ENCODE measurements around the gene COL1A1. TPM values are rescaled to one million over a fixed set of nuclear protein-coding genes. Genes with fewer than 3 reads are reported as not detected.

Gene COL1A1
- total and polyA plus RNA-seq, 4 donors = 8.3 to 72.5 (median 35.8) TPM

- no peak for DNase-seq (ENCODE audit: low spot score)
- no peak overlapping the region for H3K4me3 ChIP-seq (ENCODE audit: low read depth in 1 of 3, low read length in 3 of 3)
- H3K9ac ChIP-seq (ENCODE audit: low read depth in 1 of 2, low read length in 2 of 2) = no peak overlapping the region
- H3K4me1 ChIP-seq (ENCODE audit: control insufficient read depth in 4 of 4, insufficient read depth in 4 of 4, low read length in 3 of 4) = peaks cover 0 to 6% (median 0%) of the 10 kb centered on the region in 4 donors
- H3K36me3 ChIP-seq (ENCODE audit: control insufficient read depth in 4 of 4, insufficient read depth in 3 of 4, low read depth in 1 of 4, low read length in 3 of 4) = no peaks in the 10 kb centered on the region
- TF ChIP-seq NR2F2 (IDR thresholded peaks at IDR 0.05) (no peak), FOXA1 (IDR thresholded peaks at IDR 0.05) (no peak), GABPA (IDR thresholded peaks at IDR 0.05 in 1 of 2, conservative IDR thresholded peaks at IDR 0.05 in 1 of 2) (no peak), JUND (IDR thresholded peaks at IDR 0.05) (no peak), RAD21 (IDR thresholded peaks at IDR 0.05) (no peak), TAF1 (conservative IDR thresholded peaks at IDR 0.05) (no peak), HNF4A (conservative IDR thresholded peaks at IDR 0.05) (no peak)
- TF ChIP-seq, protein P1, sequence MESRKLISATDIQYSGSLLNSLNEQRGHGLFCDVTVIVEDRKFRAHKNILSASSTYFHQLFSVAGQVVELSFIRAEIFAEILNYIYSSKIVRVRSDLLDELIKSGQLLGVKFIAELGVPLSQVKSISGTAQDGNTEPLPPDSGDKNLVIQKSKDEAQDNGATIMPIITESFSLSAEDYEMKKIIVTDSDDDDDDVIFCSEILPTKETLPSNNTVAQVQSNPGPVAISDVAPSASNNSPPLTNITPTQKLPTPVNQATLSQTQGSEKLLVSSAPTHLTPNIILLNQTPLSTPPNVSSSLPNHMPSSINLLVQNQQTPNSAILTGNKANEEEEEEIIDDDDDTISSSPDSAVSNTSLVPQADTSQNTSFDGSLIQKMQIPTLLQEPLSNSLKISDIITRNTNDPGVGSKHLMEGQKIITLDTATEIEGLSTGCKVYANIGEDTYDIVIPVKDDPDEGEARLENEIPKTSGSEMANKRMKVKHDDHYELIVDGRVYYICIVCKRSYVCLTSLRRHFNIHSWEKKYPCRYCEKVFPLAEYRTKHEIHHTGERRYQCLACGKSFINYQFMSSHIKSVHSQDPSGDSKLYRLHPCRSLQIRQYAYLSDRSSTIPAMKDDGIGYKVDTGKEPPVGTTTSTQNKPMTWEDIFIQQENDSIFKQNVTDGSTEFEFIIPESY (IDR thresholded peaks at IDR 0.05) = no peak
- TF ChIP-seq, protein P2, sequence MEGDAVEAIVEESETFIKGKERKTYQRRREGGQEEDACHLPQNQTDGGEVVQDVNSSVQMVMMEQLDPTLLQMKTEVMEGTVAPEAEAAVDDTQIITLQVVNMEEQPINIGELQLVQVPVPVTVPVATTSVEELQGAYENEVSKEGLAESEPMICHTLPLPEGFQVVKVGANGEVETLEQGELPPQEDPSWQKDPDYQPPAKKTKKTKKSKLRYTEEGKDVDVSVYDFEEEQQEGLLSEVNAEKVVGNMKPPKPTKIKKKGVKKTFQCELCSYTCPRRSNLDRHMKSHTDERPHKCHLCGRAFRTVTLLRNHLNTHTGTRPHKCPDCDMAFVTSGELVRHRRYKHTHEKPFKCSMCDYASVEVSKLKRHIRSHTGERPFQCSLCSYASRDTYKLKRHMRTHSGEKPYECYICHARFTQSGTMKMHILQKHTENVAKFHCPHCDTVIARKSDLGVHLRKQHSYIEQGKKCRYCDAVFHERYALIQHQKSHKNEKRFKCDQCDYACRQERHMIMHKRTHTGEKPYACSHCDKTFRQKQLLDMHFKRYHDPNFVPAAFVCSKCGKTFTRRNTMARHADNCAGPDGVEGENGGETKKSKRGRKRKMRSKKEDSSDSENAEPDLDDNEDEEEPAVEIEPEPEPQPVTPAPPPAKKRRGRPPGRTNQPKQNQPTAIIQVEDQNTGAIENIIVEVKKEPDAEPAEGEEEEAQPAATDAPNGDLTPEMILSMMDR (IDR thresholded peaks at IDR 0.05; ENCODE audit: low read depth, low read length, missing input control) = no peak
- no peaks in the 10 kb centered on the region for H3K9me3 ChIP-seq (ENCODE audit: control insufficient read depth in 4 of 4, low read length in 3 of 4)
- H3K27ac ChIP-seq (ENCODE audit: low read depth in 1 of 2, low read length in 2 of 2) = no peak overlapping the region
- no peaks in the 10 kb centered on the region for H3K27me3 ChIP-seq (ENCODE audit: control insufficient read depth in 4 of 4, insufficient read depth in 4 of 4, low read length in 3 of 4)
- WGBS = 91% methylated on average over 16 of the region's 16 CpGs
Observed at GRCh38 chr17:50175035-50175807, 26.2 kb downstream of the COL1A1 start.

DNA sequence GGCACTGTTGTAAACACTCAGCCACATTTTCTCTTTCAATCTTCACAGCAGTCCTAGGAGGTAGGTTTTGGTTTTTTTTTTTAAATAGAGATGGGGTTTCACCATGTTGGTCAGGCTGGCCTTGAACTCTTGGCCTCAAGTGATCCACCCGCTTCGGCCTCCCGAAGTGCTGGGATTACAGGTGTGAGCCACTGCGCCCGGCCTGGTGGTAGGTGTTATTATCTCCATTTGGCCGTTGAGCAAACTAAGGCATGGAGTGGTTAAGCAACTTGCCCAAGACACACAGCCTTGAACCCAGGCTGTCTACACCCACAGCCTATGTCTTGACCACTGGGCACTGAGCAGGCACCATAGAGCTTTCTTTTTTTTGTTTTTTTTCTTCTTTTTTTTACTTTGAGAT is 27.0 kb downstream of the COL1A1 start:
- no peak overlapping the region for H3K9ac ChIP-seq (ENCODE audit: low read depth in 1 of 2, low read length in 2 of 2)
- H3K27ac ChIP-seq (ENCODE audit: low read depth in 1 of 2, low read length in 2 of 2) = no peak overlapping the region
- DNase-seq (ENCODE audit: low spot score) = no peak
- TF ChIP-seq TAF1 (conservative IDR thresholded peaks at IDR 0.05) (no peak), RXRA (IDR thresholded peaks at IDR 0.05) (no peak), GABPA (IDR thresholded peaks at IDR 0.05 in 1 of 2, conservative IDR thresholded peaks at IDR 0.05 in 1 of 2) (no peak), JUND (IDR thresholded peaks at IDR 0.05) (no peak), NR2F2 (IDR thresholded peaks at IDR 0.05) (no peak), SP1 (IDR thresholded peaks at IDR 0.05) (no peak), FOXA2 (IDR thresholded peaks at IDR 0.05) (no peak), RAD21 (IDR thresholded peaks at IDR 0.05) (no peak), EGR1 (IDR thresholded peaks at IDR 0.05; ENCODE audit: low read depth in 2 of 2) (no peak)
- TF ChIP-seq, protein P3, sequence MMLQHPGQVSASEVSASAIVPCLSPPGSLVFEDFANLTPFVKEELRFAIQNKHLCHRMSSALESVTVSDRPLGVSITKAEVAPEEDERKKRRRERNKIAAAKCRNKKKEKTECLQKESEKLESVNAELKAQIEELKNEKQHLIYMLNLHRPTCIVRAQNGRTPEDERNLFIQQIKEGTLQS (IDR thresholded peaks at IDR 0.05) = no peak
- TF ChIP-seq, protein P4, sequence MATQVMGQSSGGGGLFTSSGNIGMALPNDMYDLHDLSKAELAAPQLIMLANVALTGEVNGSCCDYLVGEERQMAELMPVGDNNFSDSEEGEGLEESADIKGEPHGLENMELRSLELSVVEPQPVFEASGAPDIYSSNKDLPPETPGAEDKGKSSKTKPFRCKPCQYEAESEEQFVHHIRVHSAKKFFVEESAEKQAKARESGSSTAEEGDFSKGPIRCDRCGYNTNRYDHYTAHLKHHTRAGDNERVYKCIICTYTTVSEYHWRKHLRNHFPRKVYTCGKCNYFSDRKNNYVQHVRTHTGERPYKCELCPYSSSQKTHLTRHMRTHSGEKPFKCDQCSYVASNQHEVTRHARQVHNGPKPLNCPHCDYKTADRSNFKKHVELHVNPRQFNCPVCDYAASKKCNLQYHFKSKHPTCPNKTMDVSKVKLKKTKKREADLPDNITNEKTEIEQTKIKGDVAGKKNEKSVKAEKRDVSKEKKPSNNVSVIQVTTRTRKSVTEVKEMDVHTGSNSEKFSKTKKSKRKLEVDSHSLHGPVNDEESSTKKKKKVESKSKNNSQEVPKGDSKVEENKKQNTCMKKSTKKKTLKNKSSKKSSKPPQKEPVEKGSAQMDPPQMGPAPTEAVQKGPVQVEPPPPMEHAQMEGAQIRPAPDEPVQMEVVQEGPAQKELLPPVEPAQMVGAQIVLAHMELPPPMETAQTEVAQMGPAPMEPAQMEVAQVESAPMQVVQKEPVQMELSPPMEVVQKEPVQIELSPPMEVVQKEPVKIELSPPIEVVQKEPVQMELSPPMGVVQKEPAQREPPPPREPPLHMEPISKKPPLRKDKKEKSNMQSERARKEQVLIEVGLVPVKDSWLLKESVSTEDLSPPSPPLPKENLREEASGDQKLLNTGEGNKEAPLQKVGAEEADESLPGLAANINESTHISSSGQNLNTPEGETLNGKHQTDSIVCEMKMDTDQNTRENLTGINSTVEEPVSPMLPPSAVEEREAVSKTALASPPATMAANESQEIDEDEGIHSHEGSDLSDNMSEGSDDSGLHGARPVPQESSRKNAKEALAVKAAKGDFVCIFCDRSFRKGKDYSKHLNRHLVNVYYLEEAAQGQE (IDR thresholded peaks at IDR 0.05) = no peak
- TF ChIP-seq, protein P1 (IDR thresholded peaks at IDR 0.05) = no peak
- H3K4me1 ChIP-seq (ENCODE audit: control insufficient read depth in 4 of 4, insufficient read depth in 4 of 4, low read length in 3 of 4) = peaks cover 0 to 6% (median 0%) of the 10 kb centered on the region in 4 donors
- no peaks in the 10 kb centered on the region for H3K9me3 ChIP-seq (ENCODE audit: control insufficient read depth in 4 of 4, low read length in 3 of 4)
- no peak overlapping the region for H3K4me3 ChIP-seq (ENCODE audit: low read depth in 1 of 3, low read length in 3 of 3)
- no peaks in the 10 kb centered on the region for H3K36me3 ChIP-seq (ENCODE audit: control insufficient read depth in 4 of 4, insufficient read depth in 3 of 4, low read depth in 1 of 4, low read length in 3 of 4)
- WGBS = 79% methylated on average over 6 of the region's 6 CpGs
- H3K27me3 ChIP-seq (ENCODE audit: control insufficient read depth in 4 of 4, insufficient read depth in 4 of 4, low read length in 3 of 4) = no peaks in the 10 kb centered on the region

Data from liver (tissue), 9 donors.